NCI-H345 treated with DMSO at 0.1 percent for 48 hours (cell line): ENCODE data around the gene MORC2.

Experiments
- DNase-seq: peaks from one replicate; lab custom pipeline; 2025; ENCODE audit not compliant: unreplicated experiment; lab: John Stamatoyannopoulos, UW

MORC2 gene

GRCh38 chr22:30921108-30921507 is 47.5 kb downstream of the MORC2 start:
- DNase-seq = no peak

GRCh38 chr22:30920407-30920806 is 48.2 kb downstream of the MORC2 start:
- DNase-seq = no peak

- DNase-seq = no peak
Measured at GRCh38 chr22:30919973-30920372, 48.6 kb downstream of the MORC2 start.

GRCh38 chr22:30918761-30919160 is 49.8 kb downstream of the MORC2 start:
- no peak for DNase-seq

- DNase-seq = no peak
Measured at GRCh38 chr22:30910358-30910757, 58.2 kb downstream of the MORC2 start.

- no peak for DNase-seq
Measured at GRCh38 chr22:30909306-30909705, 59.3 kb downstream of the MORC2 start.

- no peak for DNase-seq
Measured at GRCh38 chr22:30908051-30908461, 60.5 kb downstream of the MORC2 start.

- no peak for DNase-seq
Measured at GRCh38 chr22:30906946-30907345, 61.6 kb downstream of the MORC2 start.

- DNase-seq = no peak
Measured at GRCh38 chr22:30906411-30906810, 62.2 kb downstream of the MORC2 start.

- DNase-seq = no peak
Measured at GRCh38 chr22:30905696-30906341, 62.8 kb downstream of the MORC2 start.

GRCh38 chr22:30903876-30904460 is 64.6 kb downstream of the MORC2 start:
- no peak for DNase-seq

GRCh38 chr22:30902496-30903357 is 65.8 kb downstream of the MORC2 start:
- no peak for DNase-seq

- DNase-seq = no peak
Measured at GRCh38 chr22:30894371-30894740, 74.2 kb downstream of the MORC2 start.

- no peak for DNase-seq
Measured at GRCh38 chr22:30893434-30894370, 74.9 kb downstream of the MORC2 start.

GRCh38 chr22:30892731-30893221 is 75.8 kb downstream of the MORC2 start:
- DNase-seq = no peak

GRCh38 chr22:30892286-30892685 is 76.3 kb downstream of the MORC2 start:
- DNase-seq = no peak

- DNase-seq = no peak
Measured at GRCh38 chr22:30891781-30892180, 76.8 kb downstream of the MORC2 start.

GRCh38 chr22:30891443-30891755 is 77.2 kb downstream of the MORC2 start:
- no peak for DNase-seq

GRCh38 chr22:30890686-30891442 is 77.7 kb downstream of the MORC2 start:
- no peak for DNase-seq

GRCh38 chr22:30889996-30890480 is 78.5 kb downstream of the MORC2 start:
- no peak for DNase-seq
